ENCODE data around the gene SSU72.

DNA sequence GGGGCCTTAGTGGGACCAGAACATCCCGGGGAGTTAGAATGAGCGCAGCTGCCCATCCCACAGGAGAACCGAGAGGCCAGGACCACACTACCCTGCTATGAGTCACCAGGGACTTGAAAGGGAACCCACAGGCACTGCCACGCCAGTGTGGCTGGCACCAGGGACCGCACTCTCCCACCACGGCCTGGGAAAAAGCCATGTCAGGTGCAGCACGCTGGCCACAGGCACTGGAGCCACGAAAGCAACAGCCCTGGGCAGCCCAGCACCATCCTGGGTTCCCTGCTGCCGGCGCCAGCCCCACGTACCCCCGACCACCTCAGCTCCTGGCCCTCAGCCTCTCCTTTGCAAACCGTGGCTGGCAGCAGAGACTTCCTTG, 20.1 kb downstream of the SSU72 start:
- TF ChIP-seq POLR2A (IDR thresholded peaks at IDR 0.05; ENCODE audit: low read depth, low read length) (no peak), MYC (IDR thresholded peaks at IDR 0.05; ENCODE audit: low read depth, low read length) (no peak), POLR2AphosphoS5 (IDR thresholded peaks at IDR 0.05; ENCODE audit: insufficient read depth, low read depth, low read length) (no peak), GATA2 (IDR thresholded peaks at IDR 0.05; ENCODE audit: insufficient read depth, insufficient read length, low read depth, low read length) (no peak), EZH2 (IDR thresholded peaks at IDR 0.05; ENCODE audit: borderline replicate concordance, low read depth, low read length, severe bottlenecking) (no peak), JUN (IDR thresholded peaks at IDR 0.05; ENCODE audit: borderline replicate concordance, insufficient read depth, insufficient read length, low read depth) (no peak), FOS (IDR thresholded peaks at IDR 0.05; ENCODE audit: borderline replicate concordance, insufficient read depth, low read length) (no peak)
- TF ChIP-seq, protein P1, sequence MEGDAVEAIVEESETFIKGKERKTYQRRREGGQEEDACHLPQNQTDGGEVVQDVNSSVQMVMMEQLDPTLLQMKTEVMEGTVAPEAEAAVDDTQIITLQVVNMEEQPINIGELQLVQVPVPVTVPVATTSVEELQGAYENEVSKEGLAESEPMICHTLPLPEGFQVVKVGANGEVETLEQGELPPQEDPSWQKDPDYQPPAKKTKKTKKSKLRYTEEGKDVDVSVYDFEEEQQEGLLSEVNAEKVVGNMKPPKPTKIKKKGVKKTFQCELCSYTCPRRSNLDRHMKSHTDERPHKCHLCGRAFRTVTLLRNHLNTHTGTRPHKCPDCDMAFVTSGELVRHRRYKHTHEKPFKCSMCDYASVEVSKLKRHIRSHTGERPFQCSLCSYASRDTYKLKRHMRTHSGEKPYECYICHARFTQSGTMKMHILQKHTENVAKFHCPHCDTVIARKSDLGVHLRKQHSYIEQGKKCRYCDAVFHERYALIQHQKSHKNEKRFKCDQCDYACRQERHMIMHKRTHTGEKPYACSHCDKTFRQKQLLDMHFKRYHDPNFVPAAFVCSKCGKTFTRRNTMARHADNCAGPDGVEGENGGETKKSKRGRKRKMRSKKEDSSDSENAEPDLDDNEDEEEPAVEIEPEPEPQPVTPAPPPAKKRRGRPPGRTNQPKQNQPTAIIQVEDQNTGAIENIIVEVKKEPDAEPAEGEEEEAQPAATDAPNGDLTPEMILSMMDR (IDR thresholded peaks at IDR 0.05; ENCODE audit: extremely low read depth in 1 of 2, insufficient read depth in 1 of 2, low read depth in 1 of 2, low read length in 2 of 2), result no peak
- TF ChIP-seq, protein P2, sequence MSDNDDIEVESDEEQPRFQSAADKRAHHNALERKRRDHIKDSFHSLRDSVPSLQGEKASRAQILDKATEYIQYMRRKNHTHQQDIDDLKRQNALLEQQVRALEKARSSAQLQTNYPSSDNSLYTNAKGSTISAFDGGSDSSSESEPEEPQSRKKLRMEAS (IDR thresholded peaks at IDR 0.05; ENCODE audit: insufficient read depth, insufficient read length), result no peak
